Keratinocyte (primary cell): ENCODE results near the gene SLC2A5.

Experiments
- EZH2 ChIP-seq: IDR thresholded peaks from one replicate; pipeline ENCODE4 v1.6.1; 2012; ENCODE audit warnings: inconsistent platforms, mild to moderate bottlenecking, low read length, moderate library complexity
- TF ChIP-seq, protein P1 (sequence below), 3 experiments: IDR thresholded peaks in 1 of 3; conservative IDR thresholded peaks in 1 of 3; optimal IDR thresholded peaks in 1 of 3; 2 replicates in 2 of 3; 3 replicates in 1 of 3; pipeline versions ENCODE3 to v1.5.1; 2011; ENCODE audit warnings: low read length in 3 of 3, mild to moderate bottlenecking in 3 of 3, moderate library complexity in 2 of 3, control low read depth in 1 of 3, inconsistent platforms in 1 of 3; ENCODE audit not compliant: insufficient read depth in 2 of 3; ENCODE audit errors: extremely low read depth in 1 of 3

DNA sequence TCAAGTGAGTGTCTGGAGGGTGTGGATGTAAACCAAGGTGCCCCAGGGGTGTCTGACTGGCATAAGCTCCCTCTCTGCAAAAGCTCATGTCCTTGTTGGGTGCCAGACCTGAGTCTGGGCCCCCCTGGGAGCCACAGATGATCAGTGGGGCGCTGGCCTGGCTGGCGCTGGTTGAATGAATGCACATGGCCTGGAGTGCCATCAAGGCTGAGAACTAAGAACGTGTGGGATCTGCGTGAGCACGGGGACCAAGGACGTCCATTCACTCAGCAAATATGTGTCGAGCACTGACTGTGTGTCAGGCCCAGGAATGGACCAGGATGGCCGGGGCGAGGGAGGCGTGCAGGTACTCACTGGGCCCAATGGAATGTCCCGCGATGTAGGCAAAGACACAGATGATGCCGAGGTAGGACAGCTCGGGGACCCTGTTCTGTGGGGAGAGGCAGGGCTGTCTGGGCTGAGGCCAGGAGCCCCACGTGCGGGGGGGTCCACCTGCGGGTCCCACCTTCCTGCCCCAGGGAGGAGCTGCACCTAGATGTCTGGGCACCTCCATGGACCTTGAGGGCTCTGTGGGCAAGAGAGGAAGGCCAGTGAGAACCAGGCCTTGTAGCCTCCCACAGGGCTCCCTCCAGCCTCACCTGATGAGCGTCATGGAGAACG, 62.3 kb downstream of the SLC2A5 start:
- TF ChIP-seq, protein P1, sequence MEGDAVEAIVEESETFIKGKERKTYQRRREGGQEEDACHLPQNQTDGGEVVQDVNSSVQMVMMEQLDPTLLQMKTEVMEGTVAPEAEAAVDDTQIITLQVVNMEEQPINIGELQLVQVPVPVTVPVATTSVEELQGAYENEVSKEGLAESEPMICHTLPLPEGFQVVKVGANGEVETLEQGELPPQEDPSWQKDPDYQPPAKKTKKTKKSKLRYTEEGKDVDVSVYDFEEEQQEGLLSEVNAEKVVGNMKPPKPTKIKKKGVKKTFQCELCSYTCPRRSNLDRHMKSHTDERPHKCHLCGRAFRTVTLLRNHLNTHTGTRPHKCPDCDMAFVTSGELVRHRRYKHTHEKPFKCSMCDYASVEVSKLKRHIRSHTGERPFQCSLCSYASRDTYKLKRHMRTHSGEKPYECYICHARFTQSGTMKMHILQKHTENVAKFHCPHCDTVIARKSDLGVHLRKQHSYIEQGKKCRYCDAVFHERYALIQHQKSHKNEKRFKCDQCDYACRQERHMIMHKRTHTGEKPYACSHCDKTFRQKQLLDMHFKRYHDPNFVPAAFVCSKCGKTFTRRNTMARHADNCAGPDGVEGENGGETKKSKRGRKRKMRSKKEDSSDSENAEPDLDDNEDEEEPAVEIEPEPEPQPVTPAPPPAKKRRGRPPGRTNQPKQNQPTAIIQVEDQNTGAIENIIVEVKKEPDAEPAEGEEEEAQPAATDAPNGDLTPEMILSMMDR (optimal IDR thresholded peaks at IDR 0.05 in 1 of 3, IDR thresholded peaks at IDR 0.05 in 1 of 3, conservative IDR thresholded peaks at IDR 0.05 in 1 of 3; ENCODE audit: extremely low read depth in 1 of 3, insufficient read depth in 2 of 3, low read length in 3 of 3), result no peak
- TF ChIP-seq EZH2, result no peak
